ENCODE data around the gene CELF4. TPM values are rescaled to one million over a fixed set of nuclear protein-coding genes. Genes with fewer than 3 reads are reported as not detected.

Gene CELF4
- total RNA-seq, 1 experiment from 2014 or later: not detected

GRCh38 chr18:37481491-37481890 lies 84.1 kb downstream of the CELF4 start:
- in situ Hi-C loops (cut with HindIII; ENCODE audit: low pct_unique_long_range_greater_than_20kb, low sequenced_read_pairs): no loop called here
- Histone ChIP-seq H3K9me3 (ENCODE audit: control insufficient read depth, insufficient read depth, low read depth, low read length) (no peaks in the 10 kb centered on the region), H3K36me3 (ENCODE audit: control insufficient read depth, insufficient read depth, low read length) (no peaks in the 10 kb centered on the region), H3K4me3 (ENCODE audit: low read depth in 2 of 2, low read length in 2 of 2) (no peak overlapping the region), H3K27me3 (ENCODE audit: control insufficient read depth, insufficient read depth, low read length) (no peaks in the 10 kb centered on the region), H3K4me1 (ENCODE audit: control insufficient read depth, insufficient read depth, low read length) (no peaks in the 10 kb centered on the region), H3K27ac (ENCODE audit: low read length) (no peak overlapping the region)
- ATAC-seq (no peak), DNase-seq (ENCODE audit: low read depth, low spot score) (no peak)
- ChIA-PET POLR2A (interaction anchor here (0.6 kb wide), 2 partner anchors 15 to 87 kb away, joined by 6 to 7 read pairs; no protein-coding TSS in a partner anchor), CTCF (no interaction called here)
- BruUV-seq (replicated peaks): no TSS peak
- TF ChIP-seq TCF7L2 (IDR thresholded peaks at IDR 0.05; ENCODE audit: low read depth, low read length) (no peak), SIN3A (IDR thresholded peaks at IDR 0.05; ENCODE audit: borderline replicate concordance, insufficient read depth, low read depth, low read length) (no peak), POLR2AphosphoS5 (IDR thresholded peaks at IDR 0.05; ENCODE audit: low read depth, low read length) (no peak)
- intact Hi-C loops (cut with micrococcal nuclease; ENCODE audit: unreplicated experiment): no loop called here

GRCh38 chr18:37481072-37481471 lies 84.5 kb downstream of the CELF4 start:
- Histone ChIP-seq H3K4me1 (ENCODE audit: control insufficient read depth, insufficient read depth, low read length) (no peaks in the 10 kb centered on the region), H3K4me3 (ENCODE audit: low read depth in 2 of 2, low read length in 2 of 2) (no peak overlapping the region), H3K27ac (ENCODE audit: low read length) (no peak overlapping the region), H3K9me3 (ENCODE audit: control insufficient read depth, insufficient read depth, low read depth, low read length) (no peaks in the 10 kb centered on the region), H3K27me3 (ENCODE audit: control insufficient read depth, insufficient read depth, low read length) (no peaks in the 10 kb centered on the region), H3K36me3 (ENCODE audit: control insufficient read depth, insufficient read depth, low read length) (no peaks in the 10 kb centered on the region)
- ATAC-seq (no peak), DNase-seq (ENCODE audit: low read depth, low spot score) (no peak)
- no TSS peak for BruUV-seq (replicated peaks)
- no peak for TF ChIP-seq REST (IDR thresholded peaks at IDR 0.05; ENCODE audit: insufficient read depth in 1 of 2, low read depth in 2 of 2, low read length in 1 of 2)
- TF ChIP-seq TCF7L2 (IDR thresholded peaks at IDR 0.05; ENCODE audit: low read depth, low read length): no peak
- TF ChIP-seq CTCF (IDR thresholded peaks at IDR 0.05): no peak
- no peak for TF ChIP-seq SIN3A (IDR thresholded peaks at IDR 0.05; ENCODE audit: borderline replicate concordance, insufficient read depth, low read depth, low read length)
- TF ChIP-seq POLR2AphosphoS5 (IDR thresholded peaks at IDR 0.05; ENCODE audit: low read depth, low read length): no peak
- CTCF ChIA-PET: interaction anchor here (0.6 kb wide), 1 partner anchor 15 kb away, joined by 3 read pairs; no protein-coding TSS in a partner anchor
- intact Hi-C loops (cut with micrococcal nuclease; ENCODE audit: unreplicated experiment) (no loop called here), in situ Hi-C loops (cut with HindIII; ENCODE audit: low pct_unique_long_range_greater_than_20kb, low sequenced_read_pairs) (no loop called here)
- POLR2A ChIA-PET: no interaction called here

GRCh38 chr18:37476611-37477295 lies 88.8 kb downstream of the CELF4 start:
- POLR2A ChIA-PET: no interaction called here
- intact Hi-C loops (cut with micrococcal nuclease; ENCODE audit: unreplicated experiment) (no loop called here), in situ Hi-C loops (cut with HindIII; ENCODE audit: low pct_unique_long_range_greater_than_20kb, low sequenced_read_pairs) (no loop called here)
- TF ChIP-seq CTCF (IDR thresholded peaks at IDR 0.05) (no peak), SIN3A (IDR thresholded peaks at IDR 0.05; ENCODE audit: borderline replicate concordance, insufficient read depth, low read depth, low read length) (no peak), POLR2AphosphoS5 (IDR thresholded peaks at IDR 0.05; ENCODE audit: low read depth, low read length) (no peak), REST (IDR thresholded peaks at IDR 0.05; ENCODE audit: insufficient read depth in 1 of 2, low read depth in 2 of 2, low read length in 1 of 2) (no peak), TCF7L2 (IDR thresholded peaks at IDR 0.05; ENCODE audit: low read depth, low read length) (no peak)
- H3K4me3 ChIP-seq (ENCODE audit: low read depth in 2 of 2, low read length in 2 of 2): no peak overlapping the region
- H3K9me3 ChIP-seq (ENCODE audit: control insufficient read depth, insufficient read depth, low read depth, low read length): no peaks in the 10 kb centered on the region
- ATAC-seq (no peak), DNase-seq (ENCODE audit: low read depth, low spot score) (no peak)
- H3K27ac ChIP-seq (ENCODE audit: low read length): no peak overlapping the region
- BruUV-seq (replicated peaks): no TSS peak
- CTCF ChIA-PET: no interaction called here
- H3K4me1 ChIP-seq (ENCODE audit: control insufficient read depth, insufficient read depth, low read length): no peaks in the 10 kb centered on the region
- H3K27me3 ChIP-seq (ENCODE audit: control insufficient read depth, insufficient read depth, low read length): no peaks in the 10 kb centered on the region; the same call in 1 of the 2 replicates
- H3K36me3 ChIP-seq (ENCODE audit: control insufficient read depth, insufficient read depth, low read length): no peaks in the 10 kb centered on the region
